MM.1S (cell line): ENCODE measurements around the gene TMEM82.

Experiments used
- DNase-seq: peaks from one replicate; pipeline ENCODE4 v3.0.0-alpha.2; 2015
- H2AFZ ChIP-seq: fragments of 300-600 bp; sonication (generic); 2 replicates; pipeline ENCODE4 v1.6.0; 2016; ENCODE audit warnings: antibody characterized with exemption, low read length
- H3F3A ChIP-seq: fragments of 300-600 bp; sonication (generic); 2 replicates; pipeline ENCODE4 v1.6.1; 2016; ENCODE audit warnings: mild to moderate bottlenecking, antibody characterized with exemption, low read length, moderate library complexity, mixed read lengths; ENCODE audit not compliant: insufficient read depth
- H3K27ac ChIP-seq: fragments of 300-600 bp; sonication (generic); 2 replicates; pipeline ENCODE4 v1.5.1; 2016; ENCODE audit warnings: mild to moderate bottlenecking, low read length
- H3K27me3 ChIP-seq: fragments of 300-600 bp; sonication (generic); replicated peaks from 2 replicates; pipeline ENCODE4 v1.6.0; 2016; ENCODE audit warnings: low read length; ENCODE audit not compliant: insufficient read depth
- H3K36me3 ChIP-seq: fragments of 300-600 bp; sonication (generic); replicated peaks from 2 replicates; pipeline ENCODE4 v1.6.1; 2016; ENCODE audit warnings: mild to moderate bottlenecking, low read length, mixed read lengths; ENCODE audit not compliant: insufficient read depth
- H3K4me1 ChIP-seq: fragments of 300-600 bp; sonication (generic); 2 replicates; pipeline ENCODE4 v1.6.1; 2016; ENCODE audit warnings: low read length, mixed read lengths
- H3K4me2 ChIP-seq: fragments of 300-600 bp; sonication (generic); 2 replicates; pipeline ENCODE4 v1.6.0; 2016; ENCODE audit warnings: low read depth, low read length
- H3K4me3 ChIP-seq: fragments of 300-600 bp; sonication (generic); 2 replicates; pipeline ENCODE4 v1.5.1; 2016; ENCODE audit warnings: low read length, mixed read lengths
- H3K79me2 ChIP-seq: fragments of 300-600 bp; sonication (generic); 2 replicates; pipeline ENCODE4 v1.6.1; 2016; ENCODE audit warnings: mixed run types, low read length, mixed read lengths
- H3K9ac ChIP-seq: fragments of 300-600 bp; sonication (generic); 2 replicates; pipeline ENCODE4 v1.6.1; 2016; ENCODE audit warnings: low read length, mixed read lengths
- H3K9me2 ChIP-seq: fragments of 300-600 bp; sonication (generic); replicated peaks from 2 replicates; pipeline ENCODE4 v1.6.1; 2016; ENCODE audit warnings: mild to moderate bottlenecking, low read length, mixed read lengths; ENCODE audit not compliant: insufficient read depth
- H3K9me3 ChIP-seq: fragments of 300-600 bp; sonication (generic); replicated peaks from 2 replicates; pipeline ENCODE4 v1.6.1; 2016; ENCODE audit warnings: mild to moderate bottlenecking, low read length, mixed read lengths; ENCODE audit not compliant: insufficient read depth
- H4K20me1 ChIP-seq: fragments of 300-600 bp; sonication (generic); 2 replicates; pipeline ENCODE4 v1.6.1; 2016; ENCODE audit warnings: mild to moderate bottlenecking, low read length, moderate library complexity, mixed read lengths; ENCODE audit not compliant: insufficient read depth
- CTCF ChIP-seq: fragments of 300-600 bp; sonication (generic); IDR thresholded peaks from 2 replicates; pipeline ENCODE4 v1.5.1; 2016; ENCODE audit warnings: antibody characterized with exemption, low read length, mixed read lengths
- EZH2 ChIP-seq: fragments of 300-600 bp; sonication (generic); optimal IDR thresholded peaks from 2 replicates; pipeline ENCODE3; 2017; ENCODE audit warnings: low read depth, mild to moderate bottlenecking, antibody characterized with exemption, low read length, mixed read lengths
- EZH2phosphoT487 ChIP-seq: fragments of 300-600 bp; sonication (generic); IDR thresholded peaks from 2 replicates; pipeline ENCODE4 v1.6.1; 2018; ENCODE audit warnings: antibody characterized with exemption, low read length

TMEM82 gene

GRCh38 chr1:15740924-15741850, 1.1 kb upstream of the TMEM82 start:
- Histone ChIP-seq H3K27me3 (no peaks in the 10 kb centered on the region), H3K4me2 (peak overlapping the region; percentile 19; the same call in 1 of the 2 replicates), H3F3A (no peaks in the 10 kb centered on the region), H3K79me2 (no peaks in the 10 kb centered on the region), H3K27ac (no peak overlapping the region), H3K9me2 (no peaks in the 10 kb centered on the region), H3K4me1 (no peaks in the 10 kb centered on the region; the same call in 1 of the 2 replicates), H3K9me3 (no peaks in the 10 kb centered on the region), H3K9ac (no peak overlapping the region), H3K36me3 (no peaks in the 10 kb centered on the region), H2AFZ (0 out of 2 replicates have a peak overlapping the region, but pooled peaks have one; percentile 28), H4K20me1 (no peaks in the 10 kb centered on the region), H3K4me3 (no peak overlapping the region)
- TF ChIP-seq CTCF (peak; percentile 94), EZH2phosphoT487 (no peak), EZH2 (no peak)
- DNase-seq: peak; percentile 72

- H3K9me3 ChIP-seq: no peaks in the 10 kb centered on the region
- no peaks in the 10 kb centered on the region for H3K36me3 ChIP-seq
- H3K27me3 ChIP-seq: no peaks in the 10 kb centered on the region
- no peak for TF ChIP-seq CTCF
- TF ChIP-seq EZH2phosphoT487: no peak
- no peak for TF ChIP-seq EZH2
- H3K4me1 ChIP-seq: peaks cover 6% of the 10 kb centered on the region
- no peak overlapping the region for H3K27ac ChIP-seq
- H3F3A ChIP-seq: no peaks in the 10 kb centered on the region
- DNase-seq: no peak
- H3K79me2 ChIP-seq: no peaks in the 10 kb centered on the region
- no peaks in the 10 kb centered on the region for H4K20me1 ChIP-seq
- H2AFZ ChIP-seq: no peak overlapping the region
- no peak overlapping the region for H3K9ac ChIP-seq
- H3K9me2 ChIP-seq: no peaks in the 10 kb centered on the region
- H3K4me2 ChIP-seq: no peak overlapping the region
- no peak overlapping the region for H3K4me3 ChIP-seq
These were observed 1.9 kb downstream of the TMEM82 start for GRCh38 chr1:15744122-15744679.

GRCh38 chr1:15747378-15747777, 5.1 kb downstream of the TMEM82 start:
- Histone ChIP-seq H3K9ac (no peak overlapping the region), H3K27me3 (peaks cover 6% of the 10 kb centered on the region; the same call in 1 of the 2 replicates), H3K36me3 (no peaks in the 10 kb centered on the region), H4K20me1 (no peaks in the 10 kb centered on the region), H3K4me3 (no peak overlapping the region), H3K27ac (no peak overlapping the region), H3K79me2 (no peaks in the 10 kb centered on the region), H2AFZ (no peak overlapping the region), H3F3A (no peaks in the 10 kb centered on the region), H3K9me3 (no peaks in the 10 kb centered on the region), H3K4me1 (peaks cover 6% of the 10 kb centered on the region), H3K4me2 (no peak overlapping the region), H3K9me2 (no peaks in the 10 kb centered on the region)
- TF ChIP-seq EZH2phosphoT487 (no peak), EZH2 (no peak)
- DNase-seq: no peak
